Activated CD4-positive, alpha-beta T cell treated with anti-CD3 and anti-CD28 coated beads, Interleukin-2, amount 50 U/mL, for 48 hours (primary cell): ENCODE measurements around the gene DLEC1.

Source experiments
- DNase-seq, 2 experiments: peaks; one replicate each; pipeline ENCODE4 v3.0.0-alpha.2; 2020

DLEC1 gene

DNA sequence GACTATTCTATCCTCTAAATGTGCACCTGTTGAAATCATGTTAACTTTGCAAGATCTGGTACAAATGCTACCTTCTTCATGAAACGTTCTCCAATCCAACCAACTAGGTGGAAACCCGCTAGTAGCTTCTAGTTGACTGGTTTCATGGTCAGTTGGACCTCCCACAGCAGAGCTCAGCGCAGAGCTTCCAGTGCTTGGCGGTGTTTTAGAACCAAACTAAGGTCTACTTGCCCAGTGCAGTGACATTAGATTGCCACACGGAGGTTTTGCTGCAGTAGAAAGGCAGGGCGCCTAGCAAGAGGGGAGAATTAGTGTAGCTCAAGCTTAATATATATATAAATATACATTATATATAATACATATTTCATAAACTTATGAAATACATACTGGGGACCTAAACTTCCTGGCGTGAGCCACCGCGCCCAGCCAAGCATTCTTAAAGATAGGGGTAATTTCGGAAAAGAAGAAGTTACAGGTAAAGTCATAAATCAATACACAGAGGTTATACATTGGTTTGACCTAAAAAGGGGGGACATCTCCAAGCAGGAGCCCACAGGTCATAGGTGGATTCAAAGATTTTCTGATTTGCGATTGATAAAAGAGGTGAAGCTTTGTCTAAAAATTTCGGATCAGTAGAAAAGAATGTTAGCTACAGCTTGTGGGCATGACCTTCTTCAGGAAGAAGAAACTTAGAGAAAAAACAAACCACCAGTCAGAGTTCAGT is 124.3 kb downstream of the DLEC1 start:
- DNase-seq = peak in 1 of 2 experiments; percentile 16

DNA sequence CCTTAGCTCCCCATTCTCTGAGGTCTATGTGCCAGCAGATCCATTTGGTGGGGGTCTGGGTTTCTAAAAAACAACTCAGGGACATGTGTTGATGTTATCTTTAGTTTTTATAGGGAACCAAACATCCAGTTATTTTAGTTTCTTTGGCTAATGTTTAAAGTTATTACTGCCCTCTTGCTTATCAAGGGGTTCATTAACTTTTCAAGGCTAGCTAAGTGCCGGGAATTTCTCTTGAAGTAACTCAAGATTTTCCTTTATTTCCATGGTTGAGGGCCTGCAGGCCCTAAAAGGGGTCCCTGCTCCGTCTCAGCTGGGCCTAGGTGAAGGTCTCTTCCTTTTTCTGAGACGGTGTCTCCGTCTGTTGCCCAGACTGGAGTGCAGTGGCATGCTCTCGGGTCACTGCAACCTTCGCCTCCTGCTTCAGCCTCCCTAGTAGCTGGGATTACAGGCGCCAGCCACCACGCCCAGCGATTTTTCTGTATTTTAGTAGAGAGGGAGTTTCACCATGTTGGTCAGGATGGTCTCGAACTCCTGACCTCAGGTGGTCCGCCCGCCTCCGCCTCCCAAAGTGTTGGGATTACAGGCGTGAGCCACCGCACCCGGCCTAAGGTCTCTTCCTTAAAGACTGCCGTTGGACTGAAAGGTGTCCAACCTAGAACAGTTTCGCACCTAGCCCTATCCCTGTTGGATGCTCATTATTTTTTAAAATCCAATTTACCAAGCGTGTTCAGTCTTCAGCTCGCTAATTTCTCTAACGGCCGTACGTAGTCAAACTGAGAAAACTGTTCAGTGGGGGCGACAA is 125.0 kb downstream of the DLEC1 start:
- no peak for DNase-seq

DNA sequence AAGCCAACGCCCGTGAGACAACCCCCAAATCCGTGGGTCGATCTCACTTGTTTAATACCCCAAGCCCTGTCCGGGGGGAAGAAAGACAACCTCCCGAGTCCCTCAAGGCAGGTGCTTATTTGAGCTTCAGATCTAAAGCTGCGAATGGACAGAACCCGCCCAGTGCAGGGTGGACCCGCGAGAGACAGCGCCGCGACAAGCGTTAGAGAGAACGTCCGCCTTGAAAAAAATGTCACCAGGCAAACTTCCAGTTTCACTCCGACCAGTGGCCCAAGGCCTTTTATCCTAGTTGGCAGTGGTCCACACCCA is 125.6 kb downstream of the DLEC1 start:
- DNase-seq = no peak

DNA sequence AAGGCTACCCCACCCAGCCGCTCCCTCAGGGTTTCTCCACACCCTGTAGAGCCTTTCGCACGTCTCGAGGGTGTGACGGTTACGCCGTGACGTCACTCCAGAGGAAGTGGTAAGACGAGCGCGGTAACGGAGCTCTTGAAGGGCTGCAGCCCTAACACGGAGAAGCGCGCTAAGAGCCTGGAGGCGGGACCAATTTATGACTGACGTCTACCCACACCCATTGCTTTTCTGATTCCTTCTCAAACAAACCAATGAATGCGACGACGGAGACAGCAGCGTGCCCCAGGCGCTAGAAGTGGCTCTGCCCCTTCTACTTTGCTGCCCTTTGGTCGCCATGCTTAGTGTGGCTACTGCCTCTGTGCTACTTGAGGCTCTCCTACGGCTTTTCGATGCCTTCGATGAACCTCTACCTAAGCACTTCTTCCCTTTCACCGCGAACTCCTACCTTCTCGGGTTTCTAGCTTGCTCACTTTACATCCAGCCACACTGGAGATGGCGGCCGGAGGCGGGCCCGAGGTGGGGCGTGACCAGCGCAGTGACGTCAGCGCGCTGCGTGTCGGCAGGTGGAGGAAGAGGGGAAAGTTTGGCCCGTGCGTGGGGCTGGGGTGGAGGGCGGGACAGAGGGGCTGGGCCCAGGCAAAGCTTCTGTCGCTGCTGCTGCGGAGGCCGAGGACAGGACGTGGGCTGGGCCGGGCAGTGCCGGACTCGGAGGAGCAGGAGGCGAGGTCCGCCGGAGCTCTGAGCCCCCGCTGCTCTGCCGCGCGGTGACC is 126.1 kb downstream of the DLEC1 start, which contains the start of gene OXSR1:
Gene OXSR1 (plus strand): TSS at position 586 of the 770 bp plus-strand sequence. CDS start 340 bp downstream, outside the sequence.
- DNase-seq = peak; percentile 95 to 97

DNA sequence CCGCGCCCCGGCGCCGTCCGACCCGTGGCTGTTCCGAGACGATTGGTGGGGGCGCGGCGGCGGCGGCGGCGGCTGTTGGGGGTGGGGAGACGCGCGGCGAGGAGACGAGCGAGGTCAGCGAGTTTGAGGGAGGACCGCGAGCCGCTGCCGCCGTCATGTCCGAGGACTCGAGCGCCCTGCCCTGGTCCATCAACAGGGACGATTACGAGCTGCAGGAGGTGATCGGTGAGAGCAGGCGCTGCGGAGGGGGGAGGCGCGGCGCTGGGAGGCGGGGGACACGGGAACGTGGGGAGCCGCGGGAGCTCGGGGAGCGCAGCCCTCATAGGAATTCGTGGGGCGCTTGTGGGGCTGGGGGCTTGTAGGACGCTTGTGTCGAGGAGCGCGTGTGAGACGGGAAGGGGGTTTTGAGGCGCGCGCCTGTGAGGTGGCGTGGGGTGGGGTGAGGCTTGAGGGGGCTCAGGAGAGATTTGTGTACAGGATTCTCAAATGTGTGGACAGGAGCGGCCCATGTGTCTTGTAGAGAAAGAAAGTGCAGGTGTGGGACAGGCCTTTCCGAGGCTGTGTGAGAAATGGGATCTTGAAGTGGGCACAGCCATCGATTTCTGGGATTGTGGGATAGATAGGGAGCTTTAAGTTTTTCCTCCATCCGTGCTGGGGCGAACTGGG is 126.8 kb downstream of the DLEC1 start:
- no peak for DNase-seq

DNA sequence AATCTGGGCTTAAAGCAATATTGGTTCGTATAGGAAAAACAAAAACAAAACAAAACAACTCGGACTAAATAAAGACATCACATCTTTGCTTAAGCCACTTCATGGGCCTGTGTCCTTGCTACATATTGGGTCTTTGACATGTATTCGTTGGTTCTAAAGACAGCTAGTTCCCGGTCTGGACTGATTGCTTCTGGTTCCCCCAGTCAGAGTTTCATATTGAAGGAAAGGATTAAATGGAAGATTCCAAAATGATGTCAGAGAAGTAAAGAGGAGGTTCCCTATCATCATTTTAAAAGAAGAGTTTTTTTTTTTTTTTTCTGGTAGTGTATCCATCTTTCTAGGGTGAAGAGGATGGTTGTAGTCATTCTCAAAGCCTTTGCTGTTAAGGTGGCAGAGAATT is 128.6 kb downstream of the DLEC1 start:
- no peak for DNase-seq

DNA sequence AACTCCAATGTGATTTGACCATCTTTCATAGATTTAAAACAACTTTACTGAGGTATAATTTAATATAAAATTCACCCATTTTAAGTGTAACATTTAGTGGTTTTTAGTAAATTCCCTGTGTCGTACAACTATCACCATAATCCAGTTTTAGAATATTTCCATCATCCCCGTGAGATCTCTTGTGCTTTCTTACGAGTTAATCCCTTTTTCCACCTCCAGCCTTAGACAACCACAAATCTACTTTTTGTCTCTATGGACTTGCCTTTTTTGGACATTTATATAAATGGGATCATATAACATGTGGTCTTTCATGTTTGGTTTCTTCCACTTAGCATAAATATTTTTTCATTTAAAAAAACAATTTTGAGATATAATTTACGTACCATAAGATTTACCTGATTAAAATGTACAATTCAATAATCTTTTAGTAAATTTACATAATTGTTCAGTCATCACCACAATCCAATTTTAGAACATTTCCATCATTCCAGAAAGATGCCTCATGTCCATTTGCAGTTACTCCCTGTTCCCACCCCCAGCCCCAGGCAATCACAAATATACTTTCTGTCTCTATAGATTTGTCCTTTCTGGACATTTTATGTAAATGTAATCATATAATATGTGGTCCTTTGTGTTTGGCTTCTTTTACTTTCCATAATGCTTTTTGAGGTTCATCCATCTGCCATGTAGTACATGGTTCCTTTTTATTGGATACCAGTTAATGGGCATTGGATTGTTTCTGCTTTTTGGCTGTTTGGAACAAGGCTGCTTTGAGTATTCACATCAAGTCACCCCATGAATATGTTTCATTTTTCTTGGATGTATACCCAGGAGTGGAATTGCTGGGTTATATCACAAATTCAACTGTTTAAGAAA is 129.4 kb downstream of the DLEC1 start:
- no peak for DNase-seq

DNA sequence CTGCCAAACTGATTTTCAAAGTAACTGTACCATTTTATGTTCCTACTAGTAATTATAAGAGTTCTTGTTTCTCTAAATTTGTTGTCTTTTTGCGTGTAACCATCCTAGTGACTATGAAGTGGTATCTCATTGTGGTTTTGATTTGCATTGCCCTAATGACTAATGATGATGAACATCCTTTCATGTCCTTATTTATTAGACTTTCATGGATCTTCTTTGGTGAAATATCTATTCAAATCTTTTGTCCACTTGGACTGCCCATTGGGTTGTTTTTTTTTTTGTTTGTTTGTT is 130.0 kb downstream of the DLEC1 start:
- no peak for DNase-seq

DNA sequence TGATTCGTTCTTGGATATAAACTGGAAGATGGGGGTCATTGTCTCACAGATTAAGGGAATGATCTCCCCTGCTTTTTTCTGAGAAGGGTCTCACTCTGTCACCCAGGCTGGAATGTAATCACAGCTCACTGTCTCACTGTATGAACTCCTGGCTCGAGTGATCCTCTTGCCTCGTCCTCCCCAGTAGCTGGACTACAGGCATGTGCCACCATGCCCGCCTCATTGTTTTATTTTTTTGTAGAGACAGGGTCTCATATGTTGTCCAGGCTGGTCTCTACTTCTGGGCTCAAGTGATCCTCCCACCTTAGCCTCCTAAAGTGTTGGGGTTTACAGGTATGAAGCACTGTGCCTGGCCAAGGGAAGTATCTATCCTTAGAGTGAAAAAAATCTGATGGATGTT is 131.7 kb downstream of the DLEC1 start:
- DNase-seq = no peak

DNA sequence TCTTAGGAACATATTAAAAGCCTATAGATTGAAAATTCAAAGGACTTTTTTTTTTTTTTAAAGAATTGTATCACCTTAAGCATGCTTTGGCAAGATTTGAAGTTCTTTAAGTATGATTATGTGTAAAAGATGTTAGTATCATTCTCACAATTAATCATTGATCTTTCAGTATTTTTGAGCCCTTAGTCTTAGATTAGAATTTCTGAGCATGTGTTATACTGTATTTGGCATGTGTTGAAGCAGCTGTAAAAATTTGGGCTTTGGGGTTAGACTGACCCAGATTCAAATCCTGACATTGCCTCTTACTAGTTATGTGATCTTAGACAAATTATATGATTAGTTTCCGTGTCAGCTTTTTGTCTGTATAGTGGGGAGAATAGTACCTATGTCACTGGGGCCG is 132.6 kb downstream of the DLEC1 start:
- DNase-seq = no peak
